ENCODE results near the gene OR5K2. TPM values are rescaled to one million over a fixed set of nuclear protein-coding genes. Genes with fewer than 3 reads are reported as not detected.

Gene OR5K2
- total RNA-seq, 2 experiments from 2014 or later = not detected

DNA sequence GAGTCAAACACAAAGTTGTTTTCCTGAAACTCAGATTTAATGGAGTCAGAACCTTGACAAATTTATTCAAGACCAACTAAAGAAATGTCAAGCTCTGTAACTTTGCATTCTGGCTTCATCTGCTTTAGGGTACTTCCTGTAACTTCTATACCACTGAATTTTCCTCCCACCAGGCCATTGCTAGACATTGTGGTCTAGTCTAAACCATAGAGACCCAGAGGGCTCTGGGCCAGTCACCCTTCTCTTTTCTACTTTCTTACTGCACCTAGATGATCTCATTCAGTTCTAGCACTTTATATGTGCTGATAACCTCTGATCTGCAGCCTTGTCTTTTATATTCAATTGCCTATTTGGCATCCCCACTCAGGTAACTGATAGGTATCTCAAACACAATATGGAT is 37.3 kb upstream of the OR5K2 start:
- intact Hi-C loops (cut with micrococcal nuclease; ENCODE audit: unreplicated experiment) = no loop called here
- Histone ChIP-seq H4K20me1 (ENCODE audit: insufficient read depth, low read length) (no peaks in the 10 kb centered on the region), H3K36me3 (ENCODE audit: insufficient read depth, low read length) (no peaks in the 10 kb centered on the region), H3K4me3 (ENCODE audit: low read depth, low read length, poor library complexity, severe bottlenecking) (no peak overlapping the region), H3K4me1 (ENCODE audit: insufficient read depth, low read length, poor library complexity, severe bottlenecking) (no peaks in the 10 kb centered on the region), H3K9me3 (ENCODE audit: low read length) (no peaks in the 10 kb centered on the region), H3K27ac (ENCODE audit: low read depth, low read length, poor library complexity, severe bottlenecking) (no peak overlapping the region), H3K9me2 (ENCODE audit: insufficient read depth, low read length) (peaks cover 2% of the 10 kb centered on the region; the same call in 1 of the 2 replicates), H3K79me2 (ENCODE audit: insufficient read depth, low read depth, low read length) (no peaks in the 10 kb centered on the region), H2AFZ (ENCODE audit: low read length) (no peak overlapping the region), H3K4me2 (ENCODE audit: low read length) (no peak overlapping the region)
- no TSS peak for BruUV-seq (replicated peaks)
- DNase-seq (ENCODE audit: low spot score) = no peak
- CTCF ChIA-PET (ENCODE audit: unreplicated experiment) = no interaction called here
- TF ChIP-seq, protein P1, sequence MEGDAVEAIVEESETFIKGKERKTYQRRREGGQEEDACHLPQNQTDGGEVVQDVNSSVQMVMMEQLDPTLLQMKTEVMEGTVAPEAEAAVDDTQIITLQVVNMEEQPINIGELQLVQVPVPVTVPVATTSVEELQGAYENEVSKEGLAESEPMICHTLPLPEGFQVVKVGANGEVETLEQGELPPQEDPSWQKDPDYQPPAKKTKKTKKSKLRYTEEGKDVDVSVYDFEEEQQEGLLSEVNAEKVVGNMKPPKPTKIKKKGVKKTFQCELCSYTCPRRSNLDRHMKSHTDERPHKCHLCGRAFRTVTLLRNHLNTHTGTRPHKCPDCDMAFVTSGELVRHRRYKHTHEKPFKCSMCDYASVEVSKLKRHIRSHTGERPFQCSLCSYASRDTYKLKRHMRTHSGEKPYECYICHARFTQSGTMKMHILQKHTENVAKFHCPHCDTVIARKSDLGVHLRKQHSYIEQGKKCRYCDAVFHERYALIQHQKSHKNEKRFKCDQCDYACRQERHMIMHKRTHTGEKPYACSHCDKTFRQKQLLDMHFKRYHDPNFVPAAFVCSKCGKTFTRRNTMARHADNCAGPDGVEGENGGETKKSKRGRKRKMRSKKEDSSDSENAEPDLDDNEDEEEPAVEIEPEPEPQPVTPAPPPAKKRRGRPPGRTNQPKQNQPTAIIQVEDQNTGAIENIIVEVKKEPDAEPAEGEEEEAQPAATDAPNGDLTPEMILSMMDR (conservative IDR thresholded peaks at IDR 0.05; ENCODE audit: low read length) = no peak
- TF ChIP-seq EZH2phosphoT487 (IDR thresholded peaks at IDR 0.05; ENCODE audit: borderline replicate concordance, low read depth, low read length) = no peak
- POLR2A ChIA-PET = interaction anchor here (1.4 kb wide), 1 partner anchor 21 kb away, joined by 3 read pairs; no protein-coding TSS in a partner anchor

DNA sequence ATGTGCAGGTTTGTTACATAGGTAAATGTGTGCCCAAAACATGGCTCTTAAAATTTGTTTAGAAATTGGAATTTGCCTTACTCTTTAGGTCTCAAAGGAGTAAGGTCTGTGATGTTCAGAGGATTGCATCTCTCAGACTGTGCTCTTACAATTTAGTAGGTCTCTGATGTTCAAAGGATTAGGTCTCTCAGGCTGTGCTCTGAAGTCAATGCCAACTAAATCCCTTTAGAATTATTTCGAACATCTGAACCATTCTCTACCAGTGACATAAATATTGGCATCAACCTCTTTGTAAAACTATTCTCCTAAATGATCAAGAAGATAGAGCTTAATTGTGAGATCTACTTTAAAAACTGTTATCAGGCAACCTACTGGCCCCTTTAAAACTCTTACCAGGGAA is 34.6 kb upstream of the OR5K2 start, which contains the start of gene OR5K1:
OR5K1 (plus strand) TSS at position 301 of the 400 bp plus-strand sequence. CDS start 6,376 bp downstream, outside the sequence.
- ChIA-PET CTCF (ENCODE audit: unreplicated experiment) (no interaction called here), POLR2A (no interaction called here)
- no peaks in the 10 kb centered on the region for H4K20me1 ChIP-seq (ENCODE audit: insufficient read depth, low read length)
- H3K4me1 ChIP-seq (ENCODE audit: insufficient read depth, low read length, poor library complexity, severe bottlenecking) = no peaks in the 10 kb centered on the region
- no TSS peak for BruUV-seq (replicated peaks)
- H3K36me3 ChIP-seq (ENCODE audit: insufficient read depth, low read length) = no peaks in the 10 kb centered on the region
- TF ChIP-seq, protein P1 (conservative IDR thresholded peaks at IDR 0.05; ENCODE audit: low read length) = no peak
- TF ChIP-seq EZH2phosphoT487 (IDR thresholded peaks at IDR 0.05; ENCODE audit: borderline replicate concordance, low read depth, low read length) = no peak
- intact Hi-C loops (cut with micrococcal nuclease; ENCODE audit: unreplicated experiment) = no loop called here
- no peak within 1 kb of the TSS for H2AFZ ChIP-seq (ENCODE audit: low read length)
- no peak within 1 kb of the TSS for H3K4me3 ChIP-seq (ENCODE audit: low read depth, low read length, poor library complexity, severe bottlenecking)
- H3K4me2 ChIP-seq (ENCODE audit: low read length) = no peak within 1 kb of the TSS
- peaks cover 2% of the 10 kb centered on the region; the same call in 1 of the 2 replicates for H3K9me2 ChIP-seq (ENCODE audit: insufficient read depth, low read length)
- no peak for DNase-seq (ENCODE audit: low spot score)
- no peak within 1 kb of the TSS for H3K27ac ChIP-seq (ENCODE audit: low read depth, low read length, poor library complexity, severe bottlenecking)
- H3K79me2 ChIP-seq (ENCODE audit: insufficient read depth, low read depth, low read length) = no peaks in the 10 kb centered on the region
- H3K9me3 ChIP-seq (ENCODE audit: low read length) = no peaks in the 10 kb centered on the region

DNA sequence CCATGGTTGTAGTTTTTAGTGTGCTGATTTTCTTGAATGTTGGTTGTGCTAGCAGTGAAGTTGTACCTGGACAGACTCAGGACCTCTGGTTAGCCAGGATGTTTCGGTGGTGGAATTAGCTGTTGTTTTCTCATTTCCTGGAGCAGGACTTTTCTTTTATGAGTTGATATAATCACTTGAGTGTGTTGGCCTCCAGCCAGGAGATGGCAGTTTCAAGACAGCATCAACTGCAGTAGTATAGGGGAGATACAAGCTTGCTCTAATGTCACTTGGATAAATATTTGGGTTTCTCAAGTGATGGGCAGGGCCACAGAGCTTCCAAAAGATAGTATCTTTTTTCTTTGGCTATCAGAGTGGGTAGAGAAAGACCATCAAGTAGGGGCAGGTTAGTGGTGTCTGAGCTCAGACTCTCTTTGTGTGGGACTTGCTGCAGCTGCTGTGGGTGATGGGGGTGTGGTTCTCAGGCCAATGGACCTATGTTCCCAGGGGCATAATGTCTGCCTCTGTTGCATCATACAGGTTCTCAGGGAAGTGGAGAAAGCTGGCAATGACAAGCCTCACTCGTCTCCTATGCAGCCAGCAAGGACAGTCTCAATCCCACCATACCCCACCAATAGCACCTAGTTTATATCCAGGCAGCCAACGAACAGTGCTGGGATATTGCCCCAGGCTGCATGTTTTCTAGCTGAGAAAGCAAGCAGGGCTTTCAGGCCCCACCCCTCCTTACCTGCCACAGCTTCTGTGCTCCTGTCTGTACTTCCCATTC is 14.6 kb upstream of the OR5K2 start:
- no TSS peak for BruUV-seq (replicated peaks)
- Histone ChIP-seq H4K20me1 (ENCODE audit: insufficient read depth, low read length) (no peaks in the 10 kb centered on the region), H3K9me3 (ENCODE audit: low read length) (no peaks in the 10 kb centered on the region), H3K9me2 (ENCODE audit: insufficient read depth, low read length) (no peaks in the 10 kb centered on the region), H3K36me3 (ENCODE audit: insufficient read depth, low read length) (no peaks in the 10 kb centered on the region), H2AFZ (ENCODE audit: low read length) (0 out of 2 replicates have a peak overlapping the region, but pooled peaks have one; percentile 19), H3K27ac (ENCODE audit: low read depth, low read length, poor library complexity, severe bottlenecking) (no peak overlapping the region), H3K4me3 (ENCODE audit: low read depth, low read length, poor library complexity, severe bottlenecking) (no peak overlapping the region), H3K79me2 (ENCODE audit: insufficient read depth, low read depth, low read length) (no peaks in the 10 kb centered on the region), H3K4me2 (ENCODE audit: low read length) (no peak overlapping the region), H3K4me1 (ENCODE audit: insufficient read depth, low read length, poor library complexity, severe bottlenecking) (no peaks in the 10 kb centered on the region)
- POLR2A ChIA-PET = interaction anchor here (0.7 to 1.1 kb wide), 2 partner anchors 30 to 1721 kb away, joined by 3 read pairs; no protein-coding TSS in a partner anchor
- TF ChIP-seq, protein P1 (conservative IDR thresholded peaks at IDR 0.05; ENCODE audit: low read length) = no peak
- no peak for TF ChIP-seq EZH2phosphoT487 (IDR thresholded peaks at IDR 0.05; ENCODE audit: borderline replicate concordance, low read depth, low read length)
- DNase-seq (ENCODE audit: low spot score) = no peak
- CTCF ChIA-PET (ENCODE audit: unreplicated experiment) = no interaction called here
- intact Hi-C loops (cut with micrococcal nuclease; ENCODE audit: unreplicated experiment) = no loop called here

Measured in OCI-LY7 (cell line).